Measurements from ENCODE around the gene EBF3. TPM values are rescaled to one million over a fixed set of nuclear protein-coding genes. Genes with fewer than 3 reads are reported as not detected.

Gene EBF3
- total RNA-seq, 1 experiment from 2014 or later, result 0.12 TPM

DNA sequence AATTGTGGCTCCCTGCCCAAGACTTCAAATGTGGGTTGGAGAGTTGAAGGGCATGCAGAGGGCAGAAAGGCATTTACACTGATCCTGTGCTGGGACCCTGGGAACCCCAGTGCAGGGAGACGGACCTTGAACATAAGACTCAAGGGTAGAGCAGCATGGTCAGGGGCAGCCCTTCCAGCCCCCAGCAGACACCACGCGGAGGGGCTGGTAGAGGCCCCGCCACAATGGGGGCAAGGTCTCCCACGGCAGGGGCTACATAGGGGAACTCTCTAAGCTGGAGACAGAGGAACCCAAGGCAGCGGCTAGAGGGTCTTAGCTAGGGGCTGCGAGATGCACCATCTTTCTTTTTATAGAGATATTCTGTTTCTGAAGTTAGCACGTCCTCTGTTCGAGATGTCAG lies 45.2 kb upstream of the EBF3 start:
- RAD21 ChIA-PET (ENCODE audit: low non-redundant PET in 1 of 2, low total read pairs in 2 of 2, uncharacterized antibody in 2 of 2, unreplicated experiment in 2 of 2), result no interaction called here
- CTCF ChIA-PET, result no interaction called here
- Histone ChIP-seq H3K9me2 (ENCODE audit: insufficient read depth) (no peaks in the 10 kb centered on the region), H3K9me3 (ENCODE audit: control insufficient read depth in 1 of 2, insufficient read depth in 1 of 2, low read depth in 1 of 2, low read length in 2 of 2) (no peaks in the 10 kb centered on the region), H3K79me2 (ENCODE audit: insufficient read depth, low read length) (no peaks in the 10 kb centered on the region), H3K4me2 (ENCODE audit: low read length) (no peak overlapping the region), H2AFZ (ENCODE audit: low read depth, low read length, poor library complexity, severe bottlenecking) (no peak overlapping the region), H3K4me1 (ENCODE audit: control insufficient read depth in 1 of 2, insufficient read depth in 2 of 2, low read length in 2 of 2) (no peaks in the 10 kb centered on the region), H4K20me1 (ENCODE audit: insufficient read depth) (no peaks in the 10 kb centered on the region), H3K36me3 (ENCODE audit: control insufficient read depth in 1 of 2, insufficient read depth in 2 of 2, low read length in 2 of 2) (no peaks in the 10 kb centered on the region), H3K27me3 (ENCODE audit: insufficient read depth, low read length) (peaks cover 3% of the 10 kb centered on the region; the same call in 1 of the 2 replicates), H3K27ac (ENCODE audit: low read depth, low read length) (no peak overlapping the region), H3K9ac (ENCODE audit: low read length) (no peak overlapping the region), H3K4me3 (replicated peaks in 1 of 2; ENCODE audit: low read depth in 1 of 2, low read length in 2 of 2) (no peak overlapping the region)
- no peak for DNase-seq (ENCODE audit: low read depth, low spot score)
- ATAC-seq, result no peak
- no TSS peak for BruUV-seq (replicated peaks)
- TF ChIP-seq SP1 (IDR thresholded peaks at IDR 0.05; ENCODE audit: low read depth), result no peak
- no peak for TF ChIP-seq SRF (IDR thresholded peaks at IDR 0.05; ENCODE audit: low read depth)
- TF ChIP-seq CBX3 (IDR thresholded peaks at IDR 0.05; ENCODE audit: low read depth), result no peak
- no peak for TF ChIP-seq REST (IDR thresholded peaks at IDR 0.05; ENCODE audit: low read depth)
- no peak for TF ChIP-seq ZBTB33 (IDR thresholded peaks at IDR 0.05; ENCODE audit: extremely low read depth, insufficient replicate concordance, low read length)
- TF ChIP-seq ZNF274 (IDR thresholded peaks at IDR 0.05; ENCODE audit: low read depth, low read length), result no peak
- no peak for TF ChIP-seq POLR2AphosphoS5 (IDR thresholded peaks at IDR 0.05; ENCODE audit: low read depth, low read length)
- no peak for TF ChIP-seq EZH2 (IDR thresholded peaks at IDR 0.05)
- TF ChIP-seq SIN3A (IDR thresholded peaks at IDR 0.05; ENCODE audit: low read depth), result no peak
- no peak for TF ChIP-seq ZFX (IDR thresholded peaks at IDR 0.05)
- TF ChIP-seq CEBPB (IDR thresholded peaks at IDR 0.05; ENCODE audit: low read depth), result no peak
- POLR2A ChIA-PET, result no interaction called here
- intact Hi-C loops (cut with micrococcal nuclease), result no loop called here

Measured in HCT116 (cell line).